WTC11 (cell line): ENCODE data around the gene ZNF385A. TPM values are rescaled to one million over a fixed set of nuclear protein-coding genes. Genes with fewer than 3 reads are reported as not detected.

Experiments
- ATAC-seq: fragments of 200-7000 bp; cut with Tn5 transposase; 2 replicates; pipeline ENCODE4 v1.10.0; 2021; ENCODE audit warnings: mild to moderate bottlenecking, moderate library complexity
- CTCF ChIA-PET: fragments of 300-600 bp; sonication (Branson Sonifier 250); formaldehyde crosslinking; loops from one replicate; lab custom pipeline; 2021; ENCODE audit warnings: antibody characterized with exemption; lab: Charles Lee
- POLR2A ChIA-PET: fragments of 350-600 bp; sonication (Branson Sonifier 250); formaldehyde crosslinking; loops from one replicate; lab custom pipeline; 2021; ENCODE audit warnings: antibody characterized with exemption; lab: Charles Lee
- DNase-seq: peaks from one replicate; pipeline ENCODE4 v3.0.0; 2021; ENCODE audit warnings: low spot score
- H3K27ac Mint-ChIP-seq: 2 replicates; pipeline ENCODE4 v1.8.0; 2021; ENCODE audit warnings: mixed read lengths
- H3K27me3 Mint-ChIP-seq: 2 replicates; pipeline ENCODE4 v1.8.0; 2021; ENCODE audit warnings: low read depth, mild to moderate bottlenecking, moderate library complexity, mixed read lengths
- H3K36me3 Mint-ChIP-seq: 2 replicates; pipeline ENCODE4 v1.8.0; 2021; ENCODE audit warnings: mixed read lengths
- H3K4me1 Mint-ChIP-seq: 2 replicates; pipeline ENCODE4 v1.8.0; 2022; ENCODE audit warnings: mixed read lengths
- H3K4me3 Mint-ChIP-seq: 2 replicates; pipeline ENCODE4 v1.8.0; 2021; ENCODE audit warnings: mild to moderate bottlenecking, moderate library complexity, mixed read lengths
- H3K9me3 Mint-ChIP-seq: 2 replicates; pipeline ENCODE4 v1.8.0; 2021; ENCODE audit warnings: mixed read lengths
- CTCF ChIP-seq: fragments of 200-600 bp; IDR thresholded peaks from 2 replicates; pipeline ENCODE4 v1.8.0; 2022; ENCODE audit warnings: antibody characterized with exemption
- EMX1 ChIP-seq: fragments of 250-450 bp; sonication (Bioruptor Pico); IDR thresholded peaks from 2 replicates; pipeline ENCODE4 v1.8.0; 2021; ENCODE audit warnings: mild to moderate bottlenecking
- MAX ChIP-seq: sonication (generic); formaldehyde crosslinking; IDR thresholded peaks from 2 replicates; pipeline ENCODE4 v1.8.0; 2022; ENCODE audit warnings: mild to moderate bottlenecking, missing genetic modification reagents
- NFATC4 ChIP-seq: fragments of 250-450 bp; sonication (Bioruptor Pico); IDR thresholded peaks from 2 replicates; pipeline ENCODE4 v1.9.0; 2021; ENCODE audit warnings: mild to moderate bottlenecking
- NFE2L1 ChIP-seq: sonication (generic); formaldehyde crosslinking; IDR thresholded peaks from 2 replicates; pipeline ENCODE4 v1.8.1; 2023; ENCODE audit warnings: missing genetic modification reagents
- NFYB ChIP-seq: sonication (generic); formaldehyde crosslinking; conservative IDR thresholded peaks from 2 replicates; pipeline ENCODE4 v1.8.0; 2022; ENCODE audit warnings: low read depth, missing genetic modification reagents
- NR3C1 ChIP-seq: sonication (generic); formaldehyde crosslinking; conservative IDR thresholded peaks from 2 replicates; pipeline ENCODE4 v1.8.1; 2023; ENCODE audit warnings: low read depth, mild to moderate bottlenecking, missing genetic modification reagents
- RELA ChIP-seq: sonication (generic); formaldehyde crosslinking; IDR thresholded peaks from 2 replicates; pipeline ENCODE4 v1.8.1; 2022; ENCODE audit warnings: missing genetic modification reagents, mild to moderate bottlenecking, borderline replicate concordance
- SMAD3 ChIP-seq: sonication (generic); formaldehyde crosslinking; IDR thresholded peaks from 2 replicates; pipeline ENCODE4 v1.8.0; 2022; ENCODE audit warnings: missing genetic modification reagents, mild to moderate bottlenecking, borderline replicate concordance
- SP1 ChIP-seq: sonication (generic); formaldehyde crosslinking; conservative IDR thresholded peaks from 2 replicates; pipeline ENCODE4 v1.8.1; 2022; ENCODE audit warnings: missing genetic modification reagents
- TEAD1 ChIP-seq: sonication (generic); formaldehyde crosslinking; IDR thresholded peaks from 2 replicates; pipeline ENCODE4 v1.8.0; 2022; ENCODE audit warnings: mild to moderate bottlenecking, missing genetic modification reagents
- ZBTB21 ChIP-seq: sonication (generic); formaldehyde crosslinking; IDR thresholded peaks from 2 replicates; pipeline ENCODE4 v1.8.1; 2023; ENCODE audit warnings: mild to moderate bottlenecking, missing genetic modification reagents, borderline replicate concordance
- ZNF263 ChIP-seq: sonication (generic); formaldehyde crosslinking; IDR thresholded peaks from 2 replicates; pipeline ENCODE4 v1.8.1; 2022; ENCODE audit warnings: low read depth, mild to moderate bottlenecking, moderate library complexity, missing genetic modification reagents
- ZNF396 ChIP-seq: fragments of 250-450 bp; sonication (Bioruptor Pico); IDR thresholded peaks from 2 replicates; pipeline ENCODE4 v1.8.0; 2021; ENCODE audit warnings: mild to moderate bottlenecking, moderate library complexity, borderline replicate concordance
- total RNA-seq: library from RNA; stranded (reverse); gene quantifications from 3 replicates; pipeline ENCODE4 v1.2.3, GENCODE V29; 2021
- TF ChIP-seq, protein P1 (sequence below): sonication (generic); formaldehyde crosslinking; IDR thresholded peaks from 2 replicates; pipeline ENCODE4 v1.8.1; 2023; ENCODE audit warnings: mild to moderate bottlenecking, moderate library complexity, missing genetic modification reagents
- TF ChIP-seq, protein P2 (sequence below): fragments of 250-450 bp; sonication (Bioruptor Pico); IDR thresholded peaks from 2 replicates; pipeline ENCODE4 v1.9.0; 2021; ENCODE audit warnings: mild to moderate bottlenecking
- TF ChIP-seq, protein P3 (sequence below): sonication (generic); formaldehyde crosslinking; IDR thresholded peaks from 2 replicates; pipeline ENCODE4 v1.8.0; 2022; ENCODE audit warnings: mild to moderate bottlenecking, missing genetic modification reagents
- TF ChIP-seq, protein P4 (sequence below): sonication (generic); formaldehyde crosslinking; IDR thresholded peaks from 2 replicates; pipeline ENCODE4 v1.8.0; 2022; ENCODE audit warnings: missing genetic modification reagents
- TF ChIP-seq, protein P5 (sequence below): sonication (generic); formaldehyde crosslinking; IDR thresholded peaks from 2 replicates; pipeline ENCODE4 v1.8.0; 2023; ENCODE audit warnings: mild to moderate bottlenecking, missing genetic modification reagents

Gene ZNF385A
- total RNA-seq, 1 experiment from 2014 or later: 23.5 TPM

GRCh38 chr12:54390668-54391551, 6.4 kb upstream of the ZNF385A start (continued):
- TF ChIP-seq, protein P1, sequence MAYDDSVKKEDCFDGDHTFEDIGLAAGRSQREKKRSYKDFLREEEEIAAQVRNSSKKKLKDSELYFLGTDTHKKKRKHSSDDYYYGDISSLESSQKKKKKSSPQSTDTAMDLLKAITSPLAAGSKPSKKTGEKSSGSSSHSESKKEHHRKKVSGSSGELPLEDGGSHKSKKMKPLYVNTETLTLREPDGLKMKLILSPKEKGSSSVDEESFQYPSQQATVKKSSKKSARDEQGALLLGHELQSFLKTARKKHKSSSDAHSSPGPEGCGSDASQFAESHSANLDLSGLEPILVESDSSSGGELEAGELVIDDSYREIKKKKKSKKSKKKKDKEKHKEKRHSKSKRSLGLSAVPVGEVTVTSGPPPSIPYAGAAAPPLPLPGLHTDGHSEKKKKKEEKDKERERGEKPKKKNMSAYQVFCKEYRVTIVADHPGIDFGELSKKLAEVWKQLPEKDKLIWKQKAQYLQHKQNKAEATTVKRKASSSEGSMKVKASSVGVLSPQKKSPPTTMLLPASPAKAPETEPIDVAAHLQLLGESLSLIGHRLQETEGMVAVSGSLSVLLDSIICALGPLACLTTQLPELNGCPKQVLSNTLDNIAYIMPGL (CRISPR knock-in tag): no peak
- TF ChIP-seq MAX (CRISPR knock-in tag): peak; percentile 13; the same call in 1 of the 2 replicates
- no peak for TF ChIP-seq EMX1 (CRISPR knock-in tag)
- TF ChIP-seq, protein P2, sequence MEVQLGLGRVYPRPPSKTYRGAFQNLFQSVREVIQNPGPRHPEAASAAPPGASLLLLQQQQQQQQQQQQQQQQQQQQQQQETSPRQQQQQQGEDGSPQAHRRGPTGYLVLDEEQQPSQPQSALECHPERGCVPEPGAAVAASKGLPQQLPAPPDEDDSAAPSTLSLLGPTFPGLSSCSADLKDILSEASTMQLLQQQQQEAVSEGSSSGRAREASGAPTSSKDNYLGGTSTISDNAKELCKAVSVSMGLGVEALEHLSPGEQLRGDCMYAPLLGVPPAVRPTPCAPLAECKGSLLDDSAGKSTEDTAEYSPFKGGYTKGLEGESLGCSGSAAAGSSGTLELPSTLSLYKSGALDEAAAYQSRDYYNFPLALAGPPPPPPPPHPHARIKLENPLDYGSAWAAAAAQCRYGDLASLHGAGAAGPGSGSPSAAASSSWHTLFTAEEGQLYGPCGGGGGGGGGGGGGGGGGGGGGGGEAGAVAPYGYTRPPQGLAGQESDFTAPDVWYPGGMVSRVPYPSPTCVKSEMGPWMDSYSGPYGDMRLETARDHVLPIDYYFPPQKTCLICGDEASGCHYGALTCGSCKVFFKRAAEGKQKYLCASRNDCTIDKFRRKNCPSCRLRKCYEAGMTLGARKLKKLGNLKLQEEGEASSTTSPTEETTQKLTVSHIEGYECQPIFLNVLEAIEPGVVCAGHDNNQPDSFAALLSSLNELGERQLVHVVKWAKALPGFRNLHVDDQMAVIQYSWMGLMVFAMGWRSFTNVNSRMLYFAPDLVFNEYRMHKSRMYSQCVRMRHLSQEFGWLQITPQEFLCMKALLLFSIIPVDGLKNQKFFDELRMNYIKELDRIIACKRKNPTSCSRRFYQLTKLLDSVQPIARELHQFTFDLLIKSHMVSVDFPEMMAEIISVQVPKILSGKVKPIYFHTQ (CRISPR knock-in tag): no peak
- TF ChIP-seq RELA (CRISPR knock-in tag): no peak
- no peak for TF ChIP-seq ZNF263 (CRISPR knock-in tag)
- TF ChIP-seq CTCF: no peak
- no peak for TF ChIP-seq ZBTB21
- TF ChIP-seq NFYB: no peak
- no peak for TF ChIP-seq NFATC4 (CRISPR knock-in tag)
- TF ChIP-seq, protein P3, sequence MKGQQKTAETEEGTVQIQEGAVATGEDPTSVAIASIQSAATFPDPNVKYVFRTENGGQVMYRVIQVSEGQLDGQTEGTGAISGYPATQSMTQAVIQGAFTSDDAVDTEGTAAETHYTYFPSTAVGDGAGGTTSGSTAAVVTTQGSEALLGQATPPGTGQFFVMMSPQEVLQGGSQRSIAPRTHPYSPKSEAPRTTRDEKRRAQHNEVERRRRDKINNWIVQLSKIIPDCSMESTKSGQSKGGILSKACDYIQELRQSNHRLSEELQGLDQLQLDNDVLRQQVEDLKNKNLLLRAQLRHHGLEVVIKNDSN (CRISPR knock-in tag): 0 out of 2 replicates have a peak, but pooled peaks have one; percentile 2

GRCh38 chr12:54390176-54390667, 5.7 kb upstream of the ZNF385A start:
- ATAC-seq (peak; percentile 8), DNase-seq (peak; percentile 29)
- POLR2A ChIA-PET: interaction anchor here (0.9 kb wide), 1 partner anchor 9 kb away, joined by 4 read pairs; no protein-coding TSS in a partner anchor
- Mint-ChIP-seq H3K4me1 (peaks cover 74% of the 10 kb centered on the region), H3K27ac (no peak overlapping the region), H3K4me3 (peak overlapping the region; percentile 83), H3K9me3 (no peaks in the 10 kb centered on the region), H3K36me3 (no peaks in the 10 kb centered on the region), H3K27me3 (peaks cover 19% of the 10 kb centered on the region)
- CTCF ChIA-PET: interaction anchor here (0.5 to 4.3 kb wide), 13 partner anchors 9 to 381 kb away, joined by 3 to 33 read pairs (median 3); partner anchors contain the start of genes COPZ1 and HOXC8
- no peak for TF ChIP-seq NR3C1 (CRISPR knock-in tag)
- no peak for TF ChIP-seq SMAD3 (CRISPR knock-in tag)
- TF ChIP-seq, protein P4, sequence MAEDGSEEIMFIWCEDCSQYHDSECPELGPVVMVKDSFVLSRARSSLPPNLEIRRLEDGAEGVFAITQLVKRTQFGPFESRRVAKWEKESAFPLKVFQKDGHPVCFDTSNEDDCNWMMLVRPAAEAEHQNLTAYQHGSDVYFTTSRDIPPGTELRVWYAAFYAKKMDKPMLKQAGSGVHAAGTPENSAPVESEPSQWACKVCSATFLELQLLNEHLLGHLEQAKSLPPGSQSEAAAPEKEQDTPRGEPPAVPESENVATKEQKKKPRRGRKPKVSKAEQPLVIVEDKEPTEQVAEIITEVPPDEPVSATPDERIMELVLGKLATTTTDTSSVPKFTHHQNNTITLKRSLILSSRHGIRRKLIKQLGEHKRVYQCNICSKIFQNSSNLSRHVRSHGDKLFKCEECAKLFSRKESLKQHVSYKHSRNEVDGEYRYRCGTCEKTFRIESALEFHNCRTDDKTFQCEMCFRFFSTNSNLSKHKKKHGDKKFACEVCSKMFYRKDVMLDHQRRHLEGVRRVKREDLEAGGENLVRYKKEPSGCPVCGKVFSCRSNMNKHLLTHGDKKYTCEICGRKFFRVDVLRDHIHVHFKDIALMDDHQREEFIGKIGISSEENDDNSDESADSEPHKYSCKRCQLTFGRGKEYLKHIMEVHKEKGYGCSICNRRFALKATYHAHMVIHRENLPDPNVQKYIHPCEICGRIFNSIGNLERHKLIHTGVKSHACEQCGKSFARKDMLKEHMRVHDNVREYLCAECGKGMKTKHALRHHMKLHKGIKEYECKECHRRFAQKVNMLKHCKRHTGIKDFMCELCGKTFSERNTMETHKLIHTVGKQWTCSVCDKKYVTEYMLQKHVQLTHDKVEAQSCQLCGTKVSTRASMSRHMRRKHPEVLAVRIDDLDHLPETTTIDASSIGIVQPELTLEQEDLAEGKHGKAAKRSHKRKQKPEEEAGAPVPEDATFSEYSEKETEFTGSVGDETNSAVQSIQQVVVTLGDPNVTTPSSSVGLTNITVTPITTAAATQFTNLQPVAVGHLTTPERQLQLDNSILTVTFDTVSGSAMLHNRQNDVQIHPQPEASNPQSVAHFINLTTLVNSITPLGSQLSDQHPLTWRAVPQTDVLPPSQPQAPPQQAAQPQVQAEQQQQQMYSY (CRISPR knock-in tag): no peak
- TF ChIP-seq, protein P5, sequence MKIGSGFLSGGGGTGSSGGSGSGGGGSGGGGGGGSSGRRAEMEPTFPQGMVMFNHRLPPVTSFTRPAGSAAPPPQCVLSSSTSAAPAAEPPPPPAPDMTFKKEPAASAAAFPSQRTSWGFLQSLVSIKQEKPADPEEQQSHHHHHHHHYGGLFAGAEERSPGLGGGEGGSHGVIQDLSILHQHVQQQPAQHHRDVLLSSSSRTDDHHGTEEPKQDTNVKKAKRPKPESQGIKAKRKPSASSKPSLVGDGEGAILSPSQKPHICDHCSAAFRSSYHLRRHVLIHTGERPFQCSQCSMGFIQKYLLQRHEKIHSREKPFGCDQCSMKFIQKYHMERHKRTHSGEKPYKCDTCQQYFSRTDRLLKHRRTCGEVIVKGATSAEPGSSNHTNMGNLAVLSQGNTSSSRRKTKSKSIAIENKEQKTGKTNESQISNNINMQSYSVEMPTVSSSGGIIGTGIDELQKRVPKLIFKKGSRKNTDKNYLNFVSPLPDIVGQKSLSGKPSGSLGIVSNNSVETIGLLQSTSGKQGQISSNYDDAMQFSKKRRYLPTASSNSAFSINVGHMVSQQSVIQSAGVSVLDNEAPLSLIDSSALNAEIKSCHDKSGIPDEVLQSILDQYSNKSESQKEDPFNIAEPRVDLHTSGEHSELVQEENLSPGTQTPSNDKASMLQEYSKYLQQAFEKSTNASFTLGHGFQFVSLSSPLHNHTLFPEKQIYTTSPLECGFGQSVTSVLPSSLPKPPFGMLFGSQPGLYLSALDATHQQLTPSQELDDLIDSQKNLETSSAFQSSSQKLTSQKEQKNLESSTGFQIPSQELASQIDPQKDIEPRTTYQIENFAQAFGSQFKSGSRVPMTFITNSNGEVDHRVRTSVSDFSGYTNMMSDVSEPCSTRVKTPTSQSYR (CRISPR knock-in tag): peak; percentile 56; the same call in 1 of the 2 replicates
- no peak for TF ChIP-seq ZNF396
- TF ChIP-seq SP1 (CRISPR knock-in tag): peak; percentile 53; the same call in 1 of the 2 replicates
- TF ChIP-seq NFE2L1 (CRISPR knock-in tag): 0 out of 2 replicates have a peak, but pooled peaks have one; percentile 39
- TF ChIP-seq MAX (CRISPR knock-in tag): peak; percentile 36; the same call in 1 of the 2 replicates
- TF ChIP-seq TEAD1: peak; percentile 57; the same call in 1 of the 2 replicates
